HG03039 (cell line): Measurements from ENCODE around the gene CFAP299.

Experiments
- ATAC-seq: cut with Tn5 transposase; IDR thresholded peaks from one replicate; pipeline ENCODE4 v1.9.1; 2021; ENCODE audit warnings: mild to moderate bottlenecking, moderate library complexity; ENCODE audit not compliant: unreplicated experiment

The CFAP299 gene

DNA sequence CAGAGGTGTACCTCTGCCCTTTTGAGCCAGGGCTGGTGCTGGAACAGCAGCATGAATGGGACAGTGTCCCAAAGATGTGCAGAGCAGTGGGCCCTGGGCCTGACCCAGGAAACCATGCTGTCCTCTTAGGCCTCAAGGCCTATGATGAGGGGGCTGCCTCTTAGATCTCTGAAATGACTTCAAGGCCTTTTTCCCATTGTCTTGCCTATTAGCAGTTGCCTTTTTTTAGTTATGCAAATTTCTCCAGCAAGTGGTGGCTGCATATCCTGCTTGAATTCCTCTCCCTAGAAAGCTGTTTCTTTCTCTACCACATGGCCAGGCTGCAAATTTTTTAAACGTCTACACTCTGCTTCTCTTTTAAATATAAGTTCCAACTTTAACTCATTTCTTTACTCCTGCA is 160.3 kb downstream of the CFAP299 start:
- ATAC-seq, result no peak

DNA sequence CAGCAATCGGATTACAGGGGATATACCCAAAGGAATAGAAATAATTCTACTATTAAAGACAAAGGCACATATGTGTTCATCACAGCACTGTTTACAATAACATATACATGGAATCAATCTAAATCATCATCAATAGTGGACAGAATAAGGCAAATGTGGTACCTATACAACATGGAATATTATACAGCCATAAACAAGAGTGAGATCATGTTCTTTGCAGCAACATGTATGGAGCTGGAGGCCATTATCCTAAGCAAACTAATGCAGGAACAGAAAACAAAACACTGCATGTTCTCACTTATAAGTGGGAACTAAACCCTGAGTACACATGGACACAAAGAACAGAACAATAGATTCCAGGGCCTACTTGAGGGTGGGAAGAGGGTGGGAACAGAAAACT is 163.2 kb downstream of the CFAP299 start:
- ATAC-seq, result no peak

DNA sequence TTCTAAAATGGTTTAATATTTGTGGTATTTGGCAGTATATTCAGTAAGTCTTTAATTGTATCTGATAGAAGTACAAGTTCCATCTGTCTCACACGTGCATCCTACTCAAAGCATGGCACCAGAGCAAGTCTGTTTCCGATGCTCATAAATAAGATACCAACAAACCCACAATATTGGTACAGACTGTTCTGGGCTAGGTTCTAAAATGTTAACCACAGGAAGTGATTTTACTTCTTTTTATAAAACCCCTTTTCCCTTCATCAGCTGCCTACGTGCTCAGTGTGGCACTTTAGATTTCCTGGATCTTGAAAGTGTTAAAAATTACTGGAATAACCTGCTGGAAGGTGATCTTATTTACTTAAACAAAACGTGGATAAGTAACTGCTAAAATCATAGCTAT is 165.1 kb downstream of the CFAP299 start:
- ATAC-seq, result no peak

DNA sequence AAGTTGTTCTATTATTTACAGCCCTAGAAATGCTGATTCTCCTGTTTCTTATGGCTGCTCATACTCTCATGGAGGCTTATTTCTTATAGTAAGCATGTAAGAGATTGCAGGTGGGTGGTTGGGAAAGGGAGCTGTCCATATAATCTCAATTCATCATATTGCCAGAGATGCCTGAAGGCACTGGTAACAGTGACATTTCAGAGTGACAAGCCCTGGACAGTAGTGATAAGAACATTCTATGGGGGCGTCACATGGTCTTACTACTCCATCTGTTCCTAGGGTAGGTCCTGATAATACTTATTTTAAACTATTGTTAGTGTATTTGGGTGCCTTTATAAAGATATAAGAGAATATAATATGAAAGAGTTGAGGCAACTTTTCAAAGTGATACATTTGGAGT is 171.5 kb downstream of the CFAP299 start:
- ATAC-seq, result no peak

DNA sequence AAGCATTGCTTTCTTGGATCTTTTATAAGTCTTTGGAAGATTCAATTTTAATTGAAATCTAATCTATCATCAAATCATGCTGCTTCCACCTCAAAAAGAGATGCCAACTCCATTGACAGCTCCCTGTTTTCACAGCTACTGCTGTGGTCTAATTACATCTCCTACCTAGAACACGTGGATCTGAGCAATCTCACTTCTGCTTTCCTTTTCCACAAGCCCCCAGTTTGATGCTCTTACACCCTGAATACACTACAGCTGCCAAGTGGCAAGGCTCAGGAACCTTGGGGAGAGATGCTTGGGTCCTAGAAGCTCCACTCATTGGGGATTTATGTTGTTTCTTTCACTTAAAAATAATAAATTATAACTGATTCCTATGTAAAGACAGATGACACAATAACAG is 172.0 kb downstream of the CFAP299 start:
- ATAC-seq, result peak; percentile 83

DNA sequence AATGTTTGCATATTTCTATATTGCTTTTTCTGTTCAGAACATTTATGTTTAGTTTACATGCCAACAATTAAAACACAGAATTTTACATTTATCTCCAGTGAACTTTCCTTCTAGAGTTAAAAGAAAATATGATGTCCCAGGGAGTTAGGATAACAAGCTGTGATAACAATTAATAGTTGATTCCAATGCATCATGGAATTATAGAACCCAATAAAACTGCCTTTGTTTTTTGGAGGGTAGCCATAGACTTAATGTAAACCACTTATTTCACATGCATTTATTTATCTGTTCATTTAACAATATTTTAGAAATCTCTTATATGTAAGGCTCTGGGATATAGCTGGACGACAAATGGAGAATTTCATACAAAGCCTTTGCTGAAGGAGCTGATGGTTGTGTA is 180.0 kb downstream of the CFAP299 start:
- ATAC-seq, result no peak

DNA sequence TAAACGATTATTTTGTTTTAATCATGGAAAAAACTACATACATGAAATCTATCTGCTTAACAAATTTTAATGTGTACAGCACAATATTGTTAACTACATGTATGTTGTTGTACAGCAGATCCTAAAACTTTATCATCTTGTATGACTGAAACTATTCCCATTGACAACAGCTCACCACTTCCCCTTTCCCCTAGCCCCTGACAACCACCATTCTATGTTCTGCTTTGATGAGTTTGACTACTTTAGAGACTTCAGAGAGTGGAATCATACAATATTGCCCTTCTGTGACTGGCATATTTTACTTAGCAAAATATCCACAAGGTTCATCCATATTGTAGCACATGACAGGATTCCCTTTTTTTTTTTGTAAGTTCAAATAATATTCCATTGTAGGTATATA is 185.9 kb downstream of the CFAP299 start:
- no peak for ATAC-seq

DNA sequence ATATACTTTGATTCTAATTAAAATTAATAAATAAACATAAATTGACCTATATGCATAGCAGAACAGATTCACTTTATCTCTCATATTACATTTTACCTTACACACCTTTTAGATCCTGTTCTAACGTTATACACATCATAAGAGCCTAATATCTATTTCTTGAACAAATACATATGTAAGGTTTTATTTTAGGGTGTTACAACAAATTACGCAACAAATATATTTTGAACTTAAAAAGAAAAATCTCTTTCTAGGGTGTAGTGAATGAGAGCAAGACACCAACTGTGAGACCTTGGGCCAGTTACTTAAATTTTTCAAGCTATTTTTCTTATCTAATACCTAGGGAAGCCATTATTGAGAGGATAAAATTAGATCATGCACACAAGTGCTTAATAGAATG is 191.2 kb downstream of the CFAP299 start:
- ATAC-seq, result no peak

DNA sequence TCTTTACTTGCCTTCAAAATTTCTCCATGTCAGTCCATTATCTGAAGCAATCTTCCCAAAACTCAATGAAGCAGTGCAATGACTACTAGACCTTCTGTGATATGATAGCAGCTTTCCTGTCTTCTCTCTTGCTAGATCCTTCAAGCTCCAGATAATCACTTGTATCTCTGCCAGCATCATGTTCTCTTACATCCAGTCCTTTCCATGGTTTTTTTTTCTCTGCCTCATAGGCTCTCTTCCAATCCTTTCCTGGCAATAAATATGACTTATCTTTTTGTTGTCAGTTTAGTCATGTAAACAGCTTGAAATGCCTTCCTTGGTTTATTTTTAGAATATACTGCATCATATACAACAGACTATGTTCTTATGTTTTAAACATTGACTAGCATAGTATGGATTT is 193.5 kb downstream of the CFAP299 start:
- no peak for ATAC-seq

DNA sequence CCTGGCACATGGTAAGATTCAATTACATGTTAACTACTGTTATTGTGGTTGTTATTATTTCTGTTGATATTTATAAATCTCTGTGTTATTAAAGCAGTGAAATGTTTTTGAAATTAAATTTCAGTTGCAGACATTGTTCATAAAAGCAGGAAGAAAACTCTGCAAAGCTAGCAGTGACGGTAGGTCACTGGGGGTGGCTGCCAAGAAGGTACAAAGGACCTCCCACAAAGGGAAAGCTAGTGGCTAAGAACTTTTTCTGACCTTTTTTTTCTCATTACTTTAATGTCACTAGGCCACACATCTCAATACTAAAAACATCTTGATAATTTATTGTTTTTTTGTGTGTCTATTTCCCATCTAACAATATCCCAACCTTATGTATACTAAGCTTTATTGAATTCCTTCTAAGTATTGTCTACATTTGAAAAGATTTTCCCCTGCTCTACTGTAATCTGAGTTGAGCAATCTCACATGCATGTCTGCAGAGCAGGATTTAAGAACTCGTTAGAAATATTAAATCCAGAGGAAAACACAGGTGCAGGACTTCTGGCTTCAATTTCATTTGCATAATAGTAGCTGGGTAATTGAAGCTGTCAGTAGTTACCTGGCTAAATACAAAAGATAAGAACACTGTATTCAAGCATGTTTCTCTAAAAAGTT is 197.3 kb downstream of the CFAP299 start:
- ATAC-seq, result no peak

DNA sequence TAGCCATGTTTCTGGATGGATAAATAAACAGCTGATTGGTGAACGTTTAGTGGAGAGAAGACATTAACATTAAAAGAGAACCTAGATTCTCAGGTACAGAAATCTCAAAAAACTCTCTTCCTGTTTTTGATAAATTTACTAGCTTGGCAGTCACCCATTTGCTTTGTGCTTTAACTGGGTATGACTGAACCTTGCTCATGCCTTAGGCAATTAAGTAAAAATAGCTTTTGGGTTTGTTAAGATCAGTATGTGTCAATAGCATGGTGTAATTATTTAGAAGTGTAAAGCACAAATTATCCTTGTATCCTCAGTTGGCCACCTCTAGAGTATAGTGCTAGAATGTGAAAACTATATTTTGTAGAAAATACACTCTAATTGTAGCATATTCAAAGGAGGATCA is 200.0 kb downstream of the CFAP299 start:
- no peak for ATAC-seq

DNA sequence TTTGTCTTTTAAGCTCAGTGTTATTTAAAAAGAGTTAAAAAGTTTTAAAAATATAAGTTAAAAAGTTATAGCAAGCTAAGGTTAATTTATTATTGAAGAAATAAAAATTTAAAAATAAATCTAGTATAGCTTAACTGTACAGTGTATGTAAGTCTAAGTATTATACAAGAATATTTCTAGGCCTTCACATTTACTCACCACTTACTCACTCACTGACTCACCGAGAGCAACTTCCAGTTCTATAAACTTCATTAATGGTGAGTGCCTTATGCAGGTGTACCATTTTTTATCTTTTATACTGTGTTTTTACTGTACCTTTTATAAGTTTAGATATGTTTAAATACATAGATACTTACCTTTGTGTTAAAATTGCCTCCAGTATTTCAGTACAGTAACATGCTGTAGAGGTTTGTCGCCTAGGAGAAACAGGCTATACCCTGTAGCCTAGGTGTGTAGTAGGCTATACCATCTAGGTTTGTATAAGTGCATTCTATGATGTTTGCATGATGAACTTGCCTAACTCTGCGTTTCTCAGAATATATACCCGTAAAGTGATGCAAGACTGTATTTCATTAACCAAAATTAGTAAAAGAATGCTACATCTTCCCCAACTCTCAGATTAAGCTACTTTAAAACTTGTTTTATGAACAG is 202.9 kb downstream of the CFAP299 start:
- ATAC-seq, result no peak

DNA sequence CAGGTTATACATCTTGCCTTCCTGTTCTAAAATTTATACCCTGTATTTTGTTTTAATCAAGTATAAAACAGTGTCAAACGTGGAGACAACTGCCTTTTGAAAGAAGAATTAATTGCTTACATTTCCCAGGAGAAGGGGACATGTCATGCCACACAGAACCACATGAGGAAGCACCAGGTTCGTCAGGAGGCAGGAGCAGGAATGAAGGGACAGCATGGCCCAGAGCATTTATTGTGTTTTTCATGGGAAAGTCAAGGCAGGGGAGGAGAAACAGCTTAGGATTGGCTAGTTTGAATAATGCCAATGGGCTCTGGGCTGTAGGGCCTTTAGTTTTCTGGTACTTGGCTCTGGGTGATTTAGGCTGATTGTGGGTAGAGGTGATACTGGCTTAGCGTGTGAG is 203.7 kb downstream of the CFAP299 start:
- ATAC-seq, result no peak

DNA sequence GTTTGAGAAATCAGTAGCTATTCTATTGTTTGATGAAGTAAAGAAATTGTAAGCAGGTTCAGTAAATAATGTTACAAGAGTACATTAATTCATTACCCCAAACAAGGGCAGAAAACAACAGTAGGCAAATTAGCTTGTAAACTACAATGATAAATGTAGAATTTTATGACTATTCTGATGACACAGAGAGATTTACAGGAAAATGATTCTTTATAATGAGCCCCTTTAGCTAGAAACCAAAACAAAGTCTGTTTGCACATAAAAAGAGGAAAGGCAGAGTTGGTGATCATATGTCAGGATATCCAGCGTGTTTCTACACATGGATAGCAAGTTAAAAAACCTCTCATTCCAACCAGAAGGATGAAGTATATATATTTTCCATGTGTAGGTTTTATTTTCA is 204.8 kb downstream of the CFAP299 start:
- no peak for ATAC-seq

DNA sequence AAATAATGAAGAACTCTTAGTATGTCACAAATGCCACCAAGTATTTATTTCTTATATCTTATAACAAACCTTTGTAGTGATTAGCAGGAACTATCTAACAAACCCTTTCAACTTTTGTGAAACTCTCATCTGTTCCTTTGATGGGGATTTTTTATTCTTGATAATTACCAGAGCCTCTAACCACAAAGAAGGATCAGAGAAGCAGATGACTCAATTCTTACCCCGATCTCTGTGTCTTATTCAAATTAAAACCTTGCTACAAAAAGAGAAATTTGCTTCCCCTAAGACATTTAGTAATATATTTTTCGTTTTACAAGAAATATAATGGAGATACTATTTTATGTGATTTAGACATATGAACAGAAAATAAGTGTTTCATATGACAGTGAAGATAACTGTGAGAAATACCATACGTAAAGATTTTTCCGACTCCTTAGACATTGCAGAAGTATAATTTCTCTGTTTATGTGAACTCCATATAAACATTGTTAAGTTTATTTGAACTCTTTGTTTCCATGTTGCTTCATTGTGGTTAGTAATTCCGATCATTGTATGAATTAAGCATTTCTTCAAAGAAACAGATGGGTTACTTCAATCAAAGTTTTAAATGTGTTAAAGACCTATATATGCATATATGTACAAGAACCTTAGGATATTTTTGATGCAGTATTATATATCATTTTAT is 205.4 kb downstream of the CFAP299 start:
- ATAC-seq, result peak; percentile 97

DNA sequence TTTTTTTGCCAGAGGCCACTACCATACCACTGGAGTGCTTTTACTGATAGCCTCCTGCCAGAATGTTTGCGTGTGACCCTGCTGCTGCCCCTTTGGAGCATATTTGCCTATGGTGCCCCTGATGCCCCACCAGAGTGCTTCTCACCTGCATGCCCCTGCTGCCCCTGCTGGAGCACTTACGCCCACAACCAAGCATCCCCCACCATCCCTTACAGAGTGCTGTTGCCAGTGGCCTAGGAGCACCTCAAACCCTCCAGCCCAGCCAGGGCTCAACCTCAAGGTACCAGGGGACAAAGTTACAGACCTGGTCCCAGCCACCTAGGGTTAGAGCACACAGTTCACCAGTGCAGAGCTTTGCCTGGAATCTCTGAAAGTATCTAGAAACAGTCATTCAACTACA is 207.2 kb downstream of the CFAP299 start:
- ATAC-seq, result no peak

DNA sequence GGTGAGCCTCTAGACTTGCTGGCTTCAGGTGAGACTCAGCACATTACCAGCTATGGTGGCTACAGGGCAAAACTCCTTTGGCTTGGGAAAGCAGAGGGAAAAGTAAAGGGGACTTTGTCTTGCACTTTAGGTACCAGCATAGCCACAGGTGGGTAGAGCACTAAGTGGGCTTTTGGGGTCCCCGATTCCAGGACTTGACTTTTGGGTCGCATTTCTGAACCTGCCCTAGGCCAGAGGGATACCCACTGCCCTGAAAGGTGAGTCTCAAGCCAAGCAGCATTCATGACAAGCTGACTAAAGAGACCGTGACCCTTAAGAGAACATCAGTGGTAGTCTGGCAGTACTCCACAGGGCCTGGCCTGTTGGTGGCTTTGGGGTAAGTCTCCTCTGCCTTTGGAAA is 224.8 kb downstream of the CFAP299 start:
- ATAC-seq, result no peak

DNA sequence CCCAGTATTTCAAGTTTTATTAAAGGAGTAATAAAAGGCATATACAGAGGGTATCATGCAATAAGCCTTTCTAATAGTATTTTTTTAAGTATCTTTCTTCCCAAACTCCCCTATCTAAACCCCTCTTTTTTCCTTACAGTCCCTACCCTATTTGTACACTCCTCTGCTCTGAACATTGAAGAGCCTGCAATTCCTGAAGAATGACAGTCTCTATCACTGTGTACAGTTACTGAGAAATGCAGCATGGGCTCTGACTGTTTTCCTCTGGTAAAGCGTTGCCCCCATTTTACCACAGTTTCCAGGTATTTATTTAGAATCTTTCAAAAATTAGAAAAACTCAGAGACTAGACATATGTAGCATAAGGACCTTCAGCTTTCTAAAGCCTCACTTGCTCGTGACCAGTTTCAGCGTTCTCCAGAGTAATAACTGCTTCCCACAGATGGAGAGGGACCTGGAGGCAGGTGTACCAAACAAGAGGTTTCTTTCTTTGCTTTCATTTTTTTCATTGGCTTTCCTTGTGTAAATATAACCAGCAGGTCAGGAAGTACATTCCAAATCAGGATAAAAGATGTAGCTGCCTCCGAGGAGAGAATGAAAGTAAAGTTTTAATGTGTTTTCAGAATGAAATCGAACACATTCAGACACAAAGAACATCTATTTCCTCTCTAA is 230.8 kb downstream of the CFAP299 start:
- ATAC-seq, result no peak

DNA sequence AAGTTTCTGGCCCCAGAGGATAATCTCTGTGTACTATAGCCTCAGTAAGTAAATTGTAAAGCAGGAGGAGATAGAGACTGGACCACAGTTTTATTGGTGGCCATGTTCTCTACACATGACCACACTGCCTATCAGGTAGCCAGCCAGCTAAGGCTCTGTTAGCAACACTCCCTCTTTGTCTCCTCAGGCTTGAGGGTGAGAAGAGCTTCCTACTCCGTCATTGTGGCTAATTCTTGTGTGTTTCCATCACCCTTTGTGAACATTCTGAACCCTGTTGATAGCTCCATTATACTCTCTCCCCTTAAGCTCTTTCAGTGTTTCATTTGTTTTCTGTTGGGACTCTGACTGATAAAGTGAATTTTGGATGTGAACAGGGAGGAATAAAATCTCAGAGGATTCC is 233.4 kb downstream of the CFAP299 start:
- no peak for ATAC-seq

DNA sequence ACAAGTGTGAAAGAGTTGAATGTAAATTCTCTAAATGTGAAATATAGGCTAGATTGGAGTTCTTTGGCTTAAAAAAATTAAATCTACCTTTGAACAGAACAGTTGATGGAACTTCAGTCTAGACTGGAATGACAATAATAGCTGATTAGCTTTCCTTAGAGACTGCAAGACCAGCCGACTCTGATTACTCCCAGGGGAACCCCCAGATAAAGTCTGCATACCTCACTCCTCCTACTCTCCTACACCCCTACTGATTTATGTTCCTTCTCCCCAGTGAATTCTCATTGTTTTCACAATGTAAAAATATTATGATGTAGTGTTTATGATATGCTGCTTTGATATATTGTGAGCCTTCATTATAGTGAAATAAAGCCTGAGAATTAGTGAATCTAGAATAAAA is 241.3 kb downstream of the CFAP299 start:
- ATAC-seq, result no peak

DNA sequence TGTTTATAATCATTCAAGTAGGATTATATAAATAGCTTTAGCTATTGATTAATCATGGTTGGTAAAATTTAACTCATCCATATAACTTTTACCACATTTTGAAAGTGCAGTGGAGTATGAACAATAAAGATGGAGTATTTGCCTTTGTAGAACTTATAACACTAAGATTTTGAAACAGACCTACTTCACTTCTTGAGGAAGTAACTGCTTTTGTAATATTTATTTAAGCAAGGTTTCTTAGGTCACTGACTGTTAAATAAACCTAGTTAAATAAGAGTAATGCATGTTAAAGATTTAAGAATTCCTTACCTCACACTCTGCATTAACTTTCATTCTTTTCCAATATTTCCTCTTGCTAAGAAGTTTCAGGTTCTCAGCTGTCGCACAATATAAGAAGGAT is 242.5 kb downstream of the CFAP299 start:
- no peak for ATAC-seq

DNA sequence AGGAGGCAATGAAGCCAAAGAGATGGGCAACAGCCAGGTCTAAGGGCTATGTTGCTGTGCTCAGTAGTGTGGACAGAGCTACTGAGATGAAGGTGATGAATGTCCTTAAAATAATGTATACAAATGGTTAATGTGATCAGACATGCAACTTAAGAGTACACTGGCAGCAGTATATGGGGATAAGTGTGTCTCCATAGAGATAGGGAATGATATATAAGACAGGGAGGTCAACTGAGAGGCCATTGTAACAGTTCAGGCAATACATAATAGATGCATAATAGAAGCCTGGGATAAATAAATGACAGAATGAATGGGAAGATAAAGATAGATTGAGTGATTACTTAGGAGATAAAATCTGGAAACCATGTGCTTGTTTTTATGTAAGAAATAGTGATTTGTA is 250.0 kb downstream of the CFAP299 start:
- no peak for ATAC-seq
